GM21381 (cell line): ENCODE data around the gene XBP1.
"Not testable (repeated sequence)": the region's sequence is repeated elsewhere in the genome, so short reads cannot be mapped to it uniquely, and the experiment has no call there.

Source experiments
- ATAC-seq: cut with Tn5 transposase; IDR thresholded peaks from one replicate; pipeline ENCODE4 v1.9.1; 2021; ENCODE audit warnings: mild to moderate bottlenecking, moderate library complexity; ENCODE audit not compliant: unreplicated experiment

Gene XBP1

GRCh38 chr22:28800308-28801041 lies at the start of gene XBP1:
XBP1 (minus strand) TSS chr22:28800569.
- ATAC-seq: peak; percentile 84

GRCh38 chr22:28846994-28847393 lies 46.6 kb upstream of the XBP1 start:
- no peak for ATAC-seq

- not testable (repeated sequence) for ATAC-seq
These were observed 43.9 kb upstream of the XBP1 start for GRCh38 chr22:28844277-28844676.

- no peak for ATAC-seq
These were observed 43.3 kb upstream of the XBP1 start for GRCh38 chr22:28843633-28844032.

GRCh38 chr22:28841111-28841510 lies 40.7 kb upstream of the XBP1 start:
- ATAC-seq: no peak

- no peak for ATAC-seq
These were observed 38.6 kb upstream of the XBP1 start for GRCh38 chr22:28838971-28839370.

GRCh38 chr22:28837640-28838039 lies 37.3 kb upstream of the XBP1 start:
- no peak for ATAC-seq

- ATAC-seq: no peak
These were observed 35.3 kb upstream of the XBP1 start for GRCh38 chr22:28835630-28836189.

GRCh38 chr22:28833276-28833923 lies 33.0 kb upstream of the XBP1 start:
- ATAC-seq: no peak

GRCh38 chr22:28832731-28833130 lies 32.4 kb upstream of the XBP1 start:
- ATAC-seq: no peak

- ATAC-seq: no peak
These were observed 31.0 kb upstream of the XBP1 start for GRCh38 chr22:28831140-28832072.

- no peak for ATAC-seq
These were observed 30.1 kb upstream of the XBP1 start for GRCh38 chr22:28830441-28830840.

GRCh38 chr22:28829358-28830181 lies 29.2 kb upstream of the XBP1 start:
- no peak for ATAC-seq

GRCh38 chr22:28826921-28827320 lies 26.6 kb upstream of the XBP1 start:
- no peak for ATAC-seq

GRCh38 chr22:28826430-28826829 lies 26.1 kb upstream of the XBP1 start:
- ATAC-seq: not testable (repeated sequence)

GRCh38 chr22:28824455-28824854 lies 24.1 kb upstream of the XBP1 start:
- not testable (repeated sequence) for ATAC-seq

- no peak for ATAC-seq
These were observed 22.7 kb upstream of the XBP1 start for GRCh38 chr22:28822930-28823551.

- ATAC-seq: no peak
These were observed 21.1 kb upstream of the XBP1 start for GRCh38 chr22:28821452-28821851.

GRCh38 chr22:28820885-28821284 lies 20.5 kb upstream of the XBP1 start:
- ATAC-seq: no peak
